Measurements from ENCODE around the gene SACS.

SACS gene

GRCh38 chr13:23472189-23472588, 38.7 kb upstream of the SACS start:
- TF ChIP-seq, protein P1, sequence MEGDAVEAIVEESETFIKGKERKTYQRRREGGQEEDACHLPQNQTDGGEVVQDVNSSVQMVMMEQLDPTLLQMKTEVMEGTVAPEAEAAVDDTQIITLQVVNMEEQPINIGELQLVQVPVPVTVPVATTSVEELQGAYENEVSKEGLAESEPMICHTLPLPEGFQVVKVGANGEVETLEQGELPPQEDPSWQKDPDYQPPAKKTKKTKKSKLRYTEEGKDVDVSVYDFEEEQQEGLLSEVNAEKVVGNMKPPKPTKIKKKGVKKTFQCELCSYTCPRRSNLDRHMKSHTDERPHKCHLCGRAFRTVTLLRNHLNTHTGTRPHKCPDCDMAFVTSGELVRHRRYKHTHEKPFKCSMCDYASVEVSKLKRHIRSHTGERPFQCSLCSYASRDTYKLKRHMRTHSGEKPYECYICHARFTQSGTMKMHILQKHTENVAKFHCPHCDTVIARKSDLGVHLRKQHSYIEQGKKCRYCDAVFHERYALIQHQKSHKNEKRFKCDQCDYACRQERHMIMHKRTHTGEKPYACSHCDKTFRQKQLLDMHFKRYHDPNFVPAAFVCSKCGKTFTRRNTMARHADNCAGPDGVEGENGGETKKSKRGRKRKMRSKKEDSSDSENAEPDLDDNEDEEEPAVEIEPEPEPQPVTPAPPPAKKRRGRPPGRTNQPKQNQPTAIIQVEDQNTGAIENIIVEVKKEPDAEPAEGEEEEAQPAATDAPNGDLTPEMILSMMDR (IDR thresholded peaks at IDR 0.05; ENCODE audit: poor library complexity, severe bottlenecking): no peak
- H3K27me3 ChIP-seq (ENCODE audit: insufficient read depth, poor library complexity, severe bottlenecking): no peaks in the 10 kb centered on the region
- H3K4me1 ChIP-seq (ENCODE audit: insufficient read depth, poor library complexity, severe bottlenecking): no peaks in the 10 kb centered on the region
- DNase-seq (ENCODE audit: low spot score) (no peak), ATAC-seq (ENCODE audit: low read depth) (no peak)
- H3K9me3 ChIP-seq (ENCODE audit: severe bottlenecking): no peaks in the 10 kb centered on the region
- no peak overlapping the region for H3K27ac ChIP-seq (ENCODE audit: poor library complexity, severe bottlenecking)
- H3K4me3 ChIP-seq (ENCODE audit: severe bottlenecking): no peak overlapping the region
- H3K36me3 ChIP-seq (ENCODE audit: low read depth): no peaks in the 10 kb centered on the region

GRCh38 chr13:23470790-23471614, 37.5 kb upstream of the SACS start:
- TF ChIP-seq, protein P1 (IDR thresholded peaks at IDR 0.05; ENCODE audit: poor library complexity, severe bottlenecking): no peak
- H3K27me3 ChIP-seq (ENCODE audit: insufficient read depth, poor library complexity, severe bottlenecking): no peaks in the 10 kb centered on the region
- no peak overlapping the region for H3K4me3 ChIP-seq (ENCODE audit: severe bottlenecking)
- H3K4me1 ChIP-seq (ENCODE audit: insufficient read depth, poor library complexity, severe bottlenecking): no peaks in the 10 kb centered on the region
- H3K27ac ChIP-seq (ENCODE audit: poor library complexity, severe bottlenecking): no peak overlapping the region
- no peaks in the 10 kb centered on the region for H3K36me3 ChIP-seq (ENCODE audit: low read depth)
- no peaks in the 10 kb centered on the region for H3K9me3 ChIP-seq (ENCODE audit: severe bottlenecking)
- no peak for ATAC-seq (ENCODE audit: low read depth)
- DNase-seq (ENCODE audit: low spot score): no peak

GRCh38 chr13:23469951-23470421, 36.5 kb upstream of the SACS start:
- no peak for DNase-seq (ENCODE audit: low spot score)
- TF ChIP-seq, protein P1 (IDR thresholded peaks at IDR 0.05; ENCODE audit: poor library complexity, severe bottlenecking): no peak
- no peaks in the 10 kb centered on the region for H3K27me3 ChIP-seq (ENCODE audit: insufficient read depth, poor library complexity, severe bottlenecking)
- H3K27ac ChIP-seq (ENCODE audit: poor library complexity, severe bottlenecking): no peak overlapping the region
- H3K4me3 ChIP-seq (ENCODE audit: severe bottlenecking): no peak overlapping the region
- no peaks in the 10 kb centered on the region for H3K4me1 ChIP-seq (ENCODE audit: insufficient read depth, poor library complexity, severe bottlenecking)
- H3K36me3 ChIP-seq (ENCODE audit: low read depth): no peaks in the 10 kb centered on the region
- H3K9me3 ChIP-seq (ENCODE audit: severe bottlenecking): no peaks in the 10 kb centered on the region
- ATAC-seq (ENCODE audit: low read depth): no peak

- ATAC-seq (ENCODE audit: low read depth): no peak
These were observed 35.3 kb upstream of the SACS start for GRCh38 chr13:23468811-23469210.

More at GRCh38 chr13:23468811-23469210, 35.3 kb upstream of the SACS start:
- Histone ChIP-seq H3K27ac (ENCODE audit: poor library complexity, severe bottlenecking) (no peak overlapping the region), H3K36me3 (ENCODE audit: low read depth) (no peaks in the 10 kb centered on the region), H3K4me3 (ENCODE audit: severe bottlenecking) (no peak overlapping the region), H3K4me1 (ENCODE audit: insufficient read depth, poor library complexity, severe bottlenecking) (no peaks in the 10 kb centered on the region), H3K27me3 (ENCODE audit: insufficient read depth, poor library complexity, severe bottlenecking) (no peaks in the 10 kb centered on the region), H3K9me3 (ENCODE audit: severe bottlenecking) (no peaks in the 10 kb centered on the region)
- no peak for DNase-seq (ENCODE audit: low spot score)
- TF ChIP-seq, protein P1 (IDR thresholded peaks at IDR 0.05; ENCODE audit: poor library complexity, severe bottlenecking): no peak

Measured in RWPE2 (cell line).